ENCODE results near the gene ERICH4. TPM values are rescaled to one million over a fixed set of nuclear protein-coding genes. Genes with fewer than 3 reads are reported as not detected.

ERICH4 gene
- total and polyA plus RNA-seq, 9 of the 15 experiments (the other 6 are each of a cell fraction or from before 2014, with no cell fraction given) = not detected

- WGBS (ENCODE audit: insufficient coverage, low coverage, missing lambda C conversion rate) = 75% methylated on average over 21 of the region's 23 CpGs
- TF ChIP-seq POLR2G (IDR thresholded peaks at IDR 0.05; ENCODE audit: low read depth, low read length) (0 out of 2 replicates have a peak, but pooled peaks have one; percentile 23), MLLT1 (IDR thresholded peaks at IDR 0.05) (no peak), CEBPG (CRISPR knock-in tag; IDR thresholded peaks at IDR 0.05) (no peak), CEBPG (tag; conservative IDR thresholded peaks at IDR 0.05 in 1 of 2, IDR thresholded peaks at IDR 0.05 in 1 of 2) (no peak), ZNF407 (IDR thresholded peaks at IDR 0.05; ENCODE audit: low read depth) (no peak)
- no peak overlapping the region for H3K4me3 ChIP-seq
- no peak overlapping the region for H3K4me2 ChIP-seq (ENCODE audit: insufficient read depth, low read length)
- H4K20me1 ChIP-seq (replicated peaks; ENCODE audit: control insufficient read depth, insufficient read depth, low read length) = no peaks in the 10 kb centered on the region
- FAIRE-seq = no peak
- DNase-seq (ENCODE audit: extremely low read depth in 1 of 4, low spot score in 3 of 4) = no peak
- H3K9me1 ChIP-seq (ENCODE audit: control insufficient read depth, insufficient read depth, low read length) = no peaks in the 10 kb centered on the region
- no peaks in the 10 kb centered on the region for H3K27me3 ChIP-seq (ENCODE audit: control insufficient read depth in 2 of 2, insufficient read depth in 2 of 2, low read length in 2 of 2)
- H3K9me3 ChIP-seq (replicated peaks; ENCODE audit: control insufficient read depth, insufficient read depth, low read depth, low read length) = no peaks in the 10 kb centered on the region
- peaks cover 28% of the 10 kb centered on the region; the same call in 1 of the 3 replicates for H3K36me3 ChIP-seq (ENCODE audit: control insufficient read depth, insufficient read depth, low read length)
- intact Hi-C loops (cut with micrococcal nuclease) = no loop called here
- no peak overlapping the region for H3K27ac ChIP-seq (ENCODE audit: extremely low read depth, low read depth, low read length)
- no peak overlapping the region for H2AFZ ChIP-seq (ENCODE audit: low read depth, low read length)
- POLR2A ChIA-PET = interaction anchor here (1.2 to 1.8 kb wide), 2 partner anchors 12 to 13 kb away, joined by 3 to 6 read pairs; no protein-coding TSS in a partner anchor
- no peaks in the 10 kb centered on the region for H3K79me2 ChIP-seq (ENCODE audit: control insufficient read depth, insufficient read depth, low read length)
- in situ Hi-C loops (cut with MboI) = no loop called here
- ATAC-seq = no peak
- H3K4me1 ChIP-seq (replicated peaks in 1 of 2; ENCODE audit: control insufficient read depth in 2 of 2, insufficient read depth in 2 of 2, low read length in 2 of 2) = peaks cover 7 to 12% of the 10 kb centered on the region in 2 experiments; a peak in 4 of 5 replicates
- CTCF ChIA-PET (ENCODE audit: low intra/inter-chr PET ratio) = no interaction called here
- peak overlapping the region in 1 of 2 experiments; percentile 64; a peak in 2 of 4 replicates for H3K9ac ChIP-seq (ENCODE audit: insufficient read depth in 1 of 2, low read depth in 2 of 2, low read length in 2 of 2)
- no TSS peak for BruUV-seq (replicated peaks)
These were observed 32.5 kb upstream of the ERICH4 start for GRCh38 chr19:41410336-41411054.
